ENCODE results near the gene FIGNL1. TPM values are rescaled to one million over a fixed set of nuclear protein-coding genes. Genes with fewer than 3 reads are reported as not detected.

FIGNL1 gene
- total and polyA plus RNA-seq, 10 of the 15 experiments (the other 5 are each of a cell fraction or from before 2014, with no cell fraction given), result 11.5 to 37.4 (median 29.0) TPM

DNA sequence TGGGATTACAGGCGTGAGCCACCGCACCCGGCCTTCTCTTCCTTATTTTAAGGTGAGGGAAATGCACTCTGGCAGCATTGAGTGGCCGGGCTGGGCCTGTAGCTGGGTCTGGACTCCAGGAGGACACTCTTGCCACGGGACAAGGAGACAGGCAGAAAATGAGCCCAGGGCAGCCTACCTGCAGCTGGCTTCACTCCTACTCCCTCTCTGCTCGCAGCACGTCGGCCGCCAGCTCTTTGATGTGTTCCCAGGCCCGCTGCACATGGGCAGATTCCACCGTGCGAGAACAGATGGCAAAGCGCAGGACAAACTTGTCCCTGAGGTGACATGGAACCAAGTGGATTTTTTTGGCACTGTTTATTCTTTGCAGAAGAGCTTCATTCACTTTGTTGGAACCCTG lies 12.9 kb upstream of the FIGNL1 start:
- H3K4me1 ChIP-seq (ENCODE audit: control insufficient read depth, insufficient read depth, low read length), result no peaks in the 10 kb centered on the region
- TF ChIP-seq KAT2A (conservative IDR thresholded peaks at IDR 0.05; ENCODE audit: control insufficient read depth, low read depth, low read length) (no peak), NRF1 (conservative IDR thresholded peaks at IDR 0.05; ENCODE audit: low read depth, low read length) (no peak), EZH2 (IDR thresholded peaks at IDR 0.05; ENCODE audit: borderline replicate concordance, control insufficient read depth, low read depth, low read length) (no peak), CREB1 (IDR thresholded peaks at IDR 0.05; ENCODE audit: low read depth) (no peak), ZNF622 (IDR thresholded peaks at IDR 0.05) (no peak), BRCA1 (IDR thresholded peaks at IDR 0.05; ENCODE audit: low read depth, low read length) (no peak), ZSCAN29 (IDR thresholded peaks at IDR 0.05) (no peak), TCF3 (IDR thresholded peaks at IDR 0.05; ENCODE audit: borderline replicate concordance, insufficient read depth, low read depth, low read length) (no peak), JUNB (IDR thresholded peaks at IDR 0.05) (no peak), MXI1 (IDR thresholded peaks at IDR 0.05; ENCODE audit: low read depth, low read length) (no peak), FOS (IDR thresholded peaks at IDR 0.05; ENCODE audit: borderline replicate concordance, extremely low read depth, insufficient read length) (no peak), BHLHE40 (IDR thresholded peaks at IDR 0.05; ENCODE audit: borderline replicate concordance in 1 of 2, low read depth in 2 of 2, low read length in 1 of 2) (no peak), NBN (IDR thresholded peaks at IDR 0.05) (no peak), ESRRA (IDR thresholded peaks at IDR 0.05; ENCODE audit: low read length) (no peak), ZNF274 (IDR thresholded peaks at IDR 0.05; ENCODE audit: insufficient read depth, insufficient read length) (no peak), ZNF24 (IDR thresholded peaks at IDR 0.05) (no peak), TCF7 (IDR thresholded peaks at IDR 0.05; ENCODE audit: borderline replicate concordance) (no peak), YBX1 (IDR thresholded peaks at IDR 0.05) (no peak)
- TF ChIP-seq, protein P1, sequence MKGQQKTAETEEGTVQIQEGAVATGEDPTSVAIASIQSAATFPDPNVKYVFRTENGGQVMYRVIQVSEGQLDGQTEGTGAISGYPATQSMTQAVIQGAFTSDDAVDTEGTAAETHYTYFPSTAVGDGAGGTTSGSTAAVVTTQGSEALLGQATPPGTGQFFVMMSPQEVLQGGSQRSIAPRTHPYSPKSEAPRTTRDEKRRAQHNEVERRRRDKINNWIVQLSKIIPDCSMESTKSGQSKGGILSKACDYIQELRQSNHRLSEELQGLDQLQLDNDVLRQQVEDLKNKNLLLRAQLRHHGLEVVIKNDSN (IDR thresholded peaks at IDR 0.05; ENCODE audit: borderline replicate concordance, extremely low read length, insufficient read depth, low read depth, low read length), result no peak
- TF ChIP-seq, protein P2, sequence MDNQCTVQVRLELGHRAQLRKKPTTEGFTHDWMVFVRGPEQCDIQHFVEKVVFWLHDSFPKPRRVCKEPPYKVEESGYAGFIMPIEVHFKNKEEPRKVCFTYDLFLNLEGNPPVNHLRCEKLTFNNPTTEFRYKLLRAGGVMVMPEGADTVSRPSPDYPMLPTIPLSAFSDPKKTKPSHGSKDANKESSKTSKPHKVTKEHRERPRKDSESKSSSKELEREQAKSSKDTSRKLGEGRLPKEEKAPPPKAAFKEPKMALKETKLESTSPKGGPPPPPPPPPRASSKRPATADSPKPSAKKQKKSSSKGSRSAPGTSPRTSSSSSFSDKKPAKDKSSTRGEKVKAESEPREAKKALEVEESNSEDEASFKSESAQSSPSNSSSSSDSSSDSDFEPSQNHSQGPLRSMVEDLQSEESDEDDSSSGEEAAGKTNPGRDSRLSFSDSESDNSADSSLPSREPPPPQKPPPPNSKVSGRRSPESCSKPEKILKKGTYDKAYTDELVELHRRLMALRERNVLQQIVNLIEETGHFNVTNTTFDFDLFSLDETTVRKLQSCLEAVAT (IDR thresholded peaks at IDR 0.05), result no peak
- no peak overlapping the region for H3K27ac ChIP-seq (ENCODE audit: control insufficient read depth, insufficient read depth)
- no peak overlapping the region for H3K4me2 ChIP-seq (ENCODE audit: control insufficient read depth, insufficient read depth)
- H3K9me3 ChIP-seq (replicated peaks; ENCODE audit: control insufficient read depth, insufficient read depth, low read length), result no peaks in the 10 kb centered on the region
- no peaks in the 10 kb centered on the region for H3K36me3 ChIP-seq (ENCODE audit: control insufficient read depth in 2 of 2, insufficient read depth in 2 of 2, low read length in 1 of 2)
- no TSS peak for BruUV-seq (replicated peaks)
- no peaks in the 10 kb centered on the region for H3K79me2 ChIP-seq (ENCODE audit: control insufficient read depth, insufficient read depth, low read length)
- FAIRE-seq (no peak), ATAC-seq (no peak), DNase-seq (ENCODE audit: low read depth, low spot score) (no peak)
- CTCF ChIA-PET, result interaction anchor here (1.0 kb wide), 1 partner anchor 698 kb away, joined by 3 read pairs; no protein-coding TSS in a partner anchor
- H4K20me1 ChIP-seq (ENCODE audit: control insufficient read depth, insufficient read depth), result no peaks in the 10 kb centered on the region
- no peak overlapping the region for H3K9ac ChIP-seq (ENCODE audit: control insufficient read depth, insufficient read depth, low read length)
- H3K27me3 ChIP-seq (replicated peaks in 1 of 2; ENCODE audit: control insufficient read depth in 2 of 2, insufficient read depth in 2 of 2, low read length in 1 of 2), result no peaks in the 10 kb centered on the region; a peak in 1 of 4 replicates
- H2AFZ ChIP-seq (ENCODE audit: control insufficient read depth, low read depth, low read length), result no peak overlapping the region
- RAD21 ChIA-PET (ENCODE audit: unreplicated experiment), result interaction anchor here (1.1 kb wide), 1 partner anchor 12 kb away, joined by 3 read pairs; no protein-coding TSS in a partner anchor
- POLR2A ChIA-PET, result no interaction called here
- SMC1A ChIA-PET (ENCODE audit: uncharacterized antibody, unreplicated experiment), result no interaction called here
- WGBS (ENCODE audit: insufficient coverage, insufficient replicate concordance, low lambda C conversion rate, missing lambda C conversion rate), result 34% methylated on average over 13 of the region's 13 CpGs
- intact Hi-C loops (cut with micrococcal nuclease; ENCODE audit: unreplicated experiment), result no loop called here
- in situ Hi-C loops (cut with MboI), result loop anchor here (10.0 kb wide), 1 partner anchor 692 kb away; no protein-coding TSS in a partner anchor
- no peak overlapping the region for H3K4me3 ChIP-seq
